K562 (cell line): Measurements from ENCODE around the gene WIPF2. TPM values are rescaled to one million over a fixed set of nuclear protein-coding genes. Genes with fewer than 3 reads are reported as not detected.

Source experiments
- ATAC-seq: fragments of 200-7000 bp; cut with Tn5 transposase; 3 replicates; pipeline ENCODE4 v1.9.1; 2020; ENCODE audit warnings: moderate library complexity
- BruUV-seq: library from RNA; stranded (reverse); fragments of 400-500 nt; replicated peaks from 2 replicates; lab custom pipeline; 2021; lab: Mats Ljungman, UMichigan
- CTCF ChIA-PET: fragments of 300-600 bp; formaldehyde crosslinking; extraction: SDS; loops from one replicate; lab custom pipeline; 2021; ENCODE audit warnings: low intra/inter-chr PET ratio; lab: Yijun Ruan, JAX
- POLR2A ChIA-PET: fragments of 300-600, 350-650 bp; sonication (Branson Sonifier 250); formaldehyde crosslinking; extraction: SDS; loops from one replicate; lab custom pipeline; 2021; ENCODE audit warnings: antibody characterized with exemption, inconsistent platforms; lab: Yijun Ruan, JAX
- DNase-seq, 4 experiments: peaks; one replicate each; pipeline versions ENCODE4 v3.0.0 to v3.0.0-alpha.2; 2011 to 2018; ENCODE audit warnings: low spot score in 3 of 4, mixed read lengths in 3 of 4; ENCODE audit errors: extremely low read depth in 1 of 4
- FAIRE-seq: peaks from 2 replicates; lab custom pipeline; 2011; peaks lifted over from hg19 to GRCh38; lab: Jason Lieb, UNC
- H2AFZ ChIP-seq: 2 replicates; pipeline ENCODE4 v1.6.0; 2011; ENCODE audit warnings: low read depth, low read length, control low read depth, inconsistent platforms
- H3K27ac ChIP-seq: fragments of 200-600 bp; 3 replicates; pipeline ENCODE4 v1.8.0; 2011; ENCODE audit warnings: low read depth, mild to moderate bottlenecking, control low read depth, inconsistent platforms, low read length, moderate library complexity, mixed read lengths; ENCODE audit errors: extremely low read depth
- H3K27me3 ChIP-seq, 2 experiments: fragments of 300-600 bp in 1 of 2; 2 replicates in 1 of 2; 3 replicates in 1 of 2; pipeline versions ENCODE4 v1.6.0 to v1.8.0; 2011; ENCODE audit warnings: inconsistent platforms in 2 of 2, low read length in 2 of 2, mild to moderate bottlenecking in 1 of 2, mixed read lengths in 1 of 2, moderate library complexity in 1 of 2; ENCODE audit not compliant: control insufficient read depth in 2 of 2, insufficient read depth in 2 of 2
- H3K36me3 ChIP-seq: fragments of 300-600 bp; 3 replicates; pipeline ENCODE4 v1.8.0; 2011; ENCODE audit warnings: mild to moderate bottlenecking, low read length, inconsistent platforms; ENCODE audit not compliant: control insufficient read depth, insufficient read depth
- H3K4me1 ChIP-seq, 2 experiments: fragments of 200-600 bp in 1 of 2; replicated peaks in 1 of 2; 2 replicates in 1 of 2; 3 replicates in 1 of 2; pipeline versions ENCODE4 v1.5.1 to v1.8.0; 2011; ENCODE audit warnings: inconsistent platforms in 2 of 2, low read length in 2 of 2, mild to moderate bottlenecking in 1 of 2, mixed read lengths in 1 of 2, moderate library complexity in 1 of 2; ENCODE audit not compliant: control insufficient read depth in 2 of 2, insufficient read depth in 2 of 2
- H3K4me2 ChIP-seq: 2 replicates; pipeline ENCODE4 v1.6.1; 2011; ENCODE audit warnings: low read length, control low read depth, inconsistent platforms, mixed read lengths; ENCODE audit not compliant: insufficient read depth
- H3K4me3 ChIP-seq: fragments of 200-600 bp; sonication (generic), shearing (Covaris generic); 2 replicates; pipeline ENCODE4 v1.5.1; 2016; ENCODE audit warnings: control low read depth, inconsistent platforms
- H3K79me2 ChIP-seq: fragments of 200-600 bp; 3 replicates; pipeline ENCODE4 v1.8.0; 2011; ENCODE audit warnings: low read length, inconsistent platforms; ENCODE audit not compliant: control insufficient read depth, insufficient read depth
- H3K9ac ChIP-seq, 2 experiments: 2 replicates each; pipeline versions ENCODE4 v1.6.0 to v1.6.1; 2011; ENCODE audit warnings: low read depth in 2 of 2, low read length in 2 of 2, control low read depth in 1 of 2, inconsistent platforms in 1 of 2, mild to moderate bottlenecking in 1 of 2, mixed read lengths in 1 of 2; ENCODE audit not compliant: insufficient read depth in 1 of 2
- H3K9me1 ChIP-seq: one replicate; pipeline ENCODE4 v1.6.0; 2011; ENCODE audit warnings: inconsistent platforms, mild to moderate bottlenecking, low read length, moderate library complexity; ENCODE audit not compliant: control insufficient read depth, insufficient read depth
- H3K9me3 ChIP-seq: replicated peaks from 2 replicates; pipeline ENCODE4 v1.5.1; 2011; ENCODE audit warnings: low read depth, low read length, inconsistent platforms; ENCODE audit not compliant: control insufficient read depth, insufficient read depth
- H4K20me1 ChIP-seq: replicated peaks from 2 replicates; pipeline ENCODE4 v1.6.1; 2011; ENCODE audit warnings: low read length, inconsistent platforms, mixed read lengths; ENCODE audit not compliant: control insufficient read depth, insufficient read depth
- BACH1 ChIP-seq: fragments of 200-800 bp; sonication (Bioruptor generic); IDR thresholded peaks from 2 replicates; pipeline ENCODE4 v1.6.1; 2016; ENCODE audit warnings: missing genetic modification characterization, missing compliant biosample characterization
- MCM5 ChIP-seq: fragments of 450-650 bp; IDR thresholded peaks from 2 replicates; pipeline ENCODE4 v1.6.1; 2016; ENCODE audit warnings: low read depth
- SLC30A9 ChIP-seq: fragments of 250-450 bp; sonication (Bioruptor Pico); IDR thresholded peaks from 2 replicates; pipeline ENCODE4 v1.8.0; 2022; ENCODE audit warnings: mild to moderate bottlenecking, moderate library complexity
- SNRNP70 ChIP-seq: fragments of 200-400 bp; formaldehyde crosslinking; optimal IDR thresholded peaks from 2 replicates; pipeline ENCODE3; 2017; ENCODE audit warnings: low read depth, low read length
- SP1 ChIP-seq: sonication (generic); formaldehyde crosslinking; IDR thresholded peaks from 2 replicates; pipeline ENCODE4 v1.8.1; 2022; ENCODE audit warnings: mild to moderate bottlenecking, missing genetic modification reagents
- WGBS: fragments of 100-300 bp; shearing (Covaris generic); methylation state at CpG from one replicate; pipeline ENCODE4 v1.1.6; 2016; ENCODE audit warnings: low coverage, mixed read lengths; ENCODE audit not compliant: insufficient coverage; ENCODE audit errors: missing lambda C conversion rate; 5-methylcytosine and 5-hydroxymethylcytosine counted together
- in situ Hi-C: fragments of 300-500 bp; cut with MboI; formaldehyde crosslinking; loops from 4 replicates; pipeline ENCODE4 v1.15.0; 2018; ENCODE audit warnings: inconsistent platforms, mixed read lengths
- intact Hi-C: fragments of 100-400 bp; cut with micrococcal nuclease; formaldehyde crosslinking; loops from 2 replicates; pipeline ENCODE4 v1.14.2; 2022
- polyA plus RNA-seq, 8 experiments: library from polyadenylated mRNA; depleted of rRNA in 4 of 8; stranded (reverse) in 5 of 8; unstranded in 3 of 8; fragments of >200 nt; fragmentation: Nextera tagmentation in 2 of 8; fragmentation: Illumina TruSeq in 1 of 8; extraction: Ambion mirVana in 2 of 8; extraction: Trizol in 1 of 8; gene quantifications; 2 replicates each; pipeline versions ENCODE4 v1.2.1 to v1.2.3, GENCODE V29; 2011 to 2014; ENCODE audit warnings: inconsistent platforms in 1 of 8, missing spikeins in 1 of 8
- total RNA-seq, 7 experiments: library from RNA; depleted of rRNA in 6 of 7; stranded (reverse); fragments of >200 nt in 6 of 7; fragmentation: Illumina TruSeq in 2 of 7; extraction: Trizol in 2 of 7; gene quantifications; 2 replicates each; pipeline versions ENCODE4 v1.2.1 to v1.2.3, GENCODE V29; 2011 to 2021; ENCODE audit warnings: low replicate concordance in 1 of 7

The WIPF2 gene
- total and polyA plus RNA-seq, 9 of the 15 experiments (the other 6 are each of a cell fraction or from before 2014, with no cell fraction given): 3.6 to 15.0 (median 5.3) TPM

DNA sequence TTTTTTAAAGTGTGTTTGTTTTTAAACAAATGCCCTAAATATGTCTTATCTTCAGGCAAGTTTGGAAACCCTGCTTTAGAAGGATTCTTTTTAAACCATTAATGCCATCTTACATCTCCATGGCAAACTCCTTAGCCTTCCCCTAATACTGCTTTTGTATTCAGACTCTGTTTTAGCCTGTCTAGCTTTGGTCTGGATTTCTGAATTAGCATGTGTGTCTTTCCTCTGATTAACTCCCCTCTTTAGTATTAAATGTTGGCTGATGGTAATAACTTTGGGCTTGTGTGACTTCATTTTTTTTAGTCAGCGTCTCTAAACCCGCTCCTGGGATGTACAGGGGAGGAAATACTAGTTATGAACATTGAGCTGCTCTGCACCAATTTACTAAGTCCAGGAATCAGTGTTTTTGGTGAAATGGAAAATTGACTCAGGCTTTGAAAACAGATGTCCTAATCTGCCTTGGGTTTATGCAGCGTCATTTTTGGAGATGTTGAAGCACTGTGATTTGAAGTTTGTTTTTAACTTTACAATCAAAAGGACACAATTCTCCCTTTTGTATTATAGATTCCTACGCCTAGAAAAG, 22.2 kb downstream of the WIPF2 start (continued):
- no peak for TF ChIP-seq BACH1 (tag)
- TF ChIP-seq, all 486 proteins: peak for 0

DNA sequence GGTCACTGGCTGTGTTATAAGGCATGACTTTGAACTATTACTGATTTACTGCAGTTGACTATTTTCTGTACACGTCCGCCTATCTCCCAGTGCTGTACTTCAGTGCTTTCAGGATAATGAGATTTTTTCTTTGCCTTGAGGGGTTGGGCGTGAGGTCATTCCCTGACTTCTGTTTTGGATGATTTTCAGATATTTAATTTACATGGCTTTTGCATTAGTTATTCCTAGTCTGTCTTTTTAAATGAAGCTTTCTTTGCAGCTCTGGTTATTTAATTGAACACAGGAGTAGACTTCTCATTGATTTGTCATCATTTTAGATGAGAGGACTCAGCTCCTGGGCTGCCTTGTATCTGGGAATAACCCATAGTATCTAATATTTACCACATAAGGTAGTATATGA, 23.7 kb downstream of the WIPF2 start:
- in situ Hi-C loops: no loop called here
- WGBS: 84% methylated on average over 3 of the region's 3 CpGs
- POLR2A ChIA-PET: interaction anchor here (0.7 to 3.2 kb wide), 6 partner anchors 10 to 176 kb away, joined by 3 to 16 read pairs (median 3); no protein-coding TSS in a partner anchor

DNA sequence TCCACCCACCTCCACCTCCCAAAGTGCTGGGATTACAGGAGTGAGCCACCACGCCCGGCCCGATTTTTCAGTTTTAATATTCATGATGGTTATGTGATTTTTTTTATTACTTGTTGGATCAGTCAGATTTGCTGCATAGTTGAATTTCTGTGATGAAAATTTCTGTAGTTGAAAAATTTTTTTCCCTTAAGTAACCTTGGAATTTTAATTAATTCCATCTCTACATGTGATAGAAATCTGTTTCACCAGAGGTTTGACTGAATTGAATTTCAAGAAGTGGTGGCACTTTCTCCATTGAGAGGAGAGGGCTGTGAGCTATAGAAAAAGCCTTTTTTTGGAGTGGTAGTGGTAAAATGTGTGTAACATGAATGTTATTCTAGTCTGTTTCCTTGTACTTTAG, 24.7 kb downstream of the WIPF2 start:
- in situ Hi-C loops: no loop called here
- no peak overlapping the region for H3K4me2 ChIP-seq
- BruUV-seq: no TSS peak

More for the DNA sequence above, 23.7 kb downstream of the WIPF2 start:
- H3K9me3 ChIP-seq: no peaks in the 10 kb centered on the region
- no peaks in the 10 kb centered on the region for H3K36me3 ChIP-seq
- FAIRE-seq (no peak), DNase-seq (no peak), ATAC-seq (no peak)
- CTCF ChIA-PET: no interaction called here
- no TSS peak for BruUV-seq
- TF ChIP-seq SLC30A9 (no peak), SNRNP70 (no peak), SP1 (CRISPR knock-in tag) (no peak)
- no peaks in the 10 kb centered on the region for H3K27me3 ChIP-seq
- intact Hi-C loops: no loop called here
- no peak overlapping the region for H2AFZ ChIP-seq
- 0 out of 2 replicates have a peak, but pooled peaks cover 2% of the 10 kb centered on the region for H4K20me1 ChIP-seq
- H3K79me2 ChIP-seq: peaks cover 30% of the 10 kb centered on the region
- H3K27ac ChIP-seq: no peak overlapping the region
- no peaks in the 10 kb centered on the region; a peak in 1 of 5 replicates for H3K4me1 ChIP-seq
- no peak overlapping the region for H3K4me3 ChIP-seq
- H3K4me2 ChIP-seq: no peak overlapping the region
- H3K9ac ChIP-seq: no peak overlapping the region
- no peaks in the 10 kb centered on the region for H3K9me1 ChIP-seq

More for the DNA sequence above, 24.7 kb downstream of the WIPF2 start:
- Histone ChIP-seq H3K4me3 (no peak overlapping the region), H3K9me3 (no peaks in the 10 kb centered on the region), H4K20me1 (0 out of 2 replicates have a peak, but pooled peaks cover 2% of the 10 kb centered on the region), H2AFZ (no peak overlapping the region), H3K4me1 (no peaks in the 10 kb centered on the region; a peak in 1 of 5 replicates), H3K36me3 (no peaks in the 10 kb centered on the region), H3K27ac (no peak overlapping the region), H3K9ac (no peak overlapping the region), H3K27me3 (no peaks in the 10 kb centered on the region), H3K79me2 (peaks cover 31% of the 10 kb centered on the region), H3K9me1 (no peaks in the 10 kb centered on the region)
- ChIA-PET POLR2A (interaction anchor here (0.6 to 1.1 kb wide), 3 partner anchors 14 to 124 kb away, joined by 3 read pairs; no protein-coding TSS in a partner anchor), CTCF (no interaction called here)
- intact Hi-C loops: no loop called here
- no peak for DNase-seq
- no peak for FAIRE-seq
- 91% methylated on average over 3 of the region's 3 CpGs for WGBS
- TF ChIP-seq MCM5: no peak
- no peak for ATAC-seq
